ENCODE data around the gene ERP27.

ERP27 gene

GRCh38 chr12:14972816-14973215 is 34.5 kb upstream of the ERP27 start, which contains the start of gene PDE6H:
TSS of gene PDE6H (plus strand) at chr12:14973042. CDS start at chr12:14978013, 4,971 bp downstream.
- POLR2A ChIA-PET: no interaction called here
- DNase-seq (ENCODE audit: extremely low spot score): no peak
- TF ChIP-seq FOXA1 (IDR thresholded peaks at IDR 0.05) (no peak), PKNOX1 (IDR thresholded peaks at IDR 0.05) (no peak), TARDBP (IDR thresholded peaks at IDR 0.05) (no peak), LEF1 (IDR thresholded peaks at IDR 0.05; ENCODE audit: borderline replicate concordance) (no peak), L3MBTL2 (conservative IDR thresholded peaks at IDR 0.05) (no peak), HDGF (IDR thresholded peaks at IDR 0.05; ENCODE audit: borderline replicate concordance) (no peak), CTBP1 (IDR thresholded peaks at IDR 0.05; ENCODE audit: borderline replicate concordance) (no peak), SP1 (IDR thresholded peaks at IDR 0.05) (no peak), FOXK2 (IDR thresholded peaks at IDR 0.05) (no peak), SUZ12 (IDR thresholded peaks at IDR 0.05) (no peak), ZNF384 (IDR thresholded peaks at IDR 0.05) (no peak), NFRKB (IDR thresholded peaks at IDR 0.05) (no peak)
- CTCF ChIA-PET: interaction anchor here (0.8 kb wide), 1 partner anchor 23 kb away, joined by 3 read pairs; no protein-coding TSS in a partner anchor

GRCh38 chr12:14970473-14970872 is 32.1 kb upstream of the ERP27 start:
- TF ChIP-seq CTBP1 (IDR thresholded peaks at IDR 0.05; ENCODE audit: borderline replicate concordance): no peak
- TF ChIP-seq FOXA1 (IDR thresholded peaks at IDR 0.05): no peak
- no peak for TF ChIP-seq HDGF (IDR thresholded peaks at IDR 0.05; ENCODE audit: borderline replicate concordance)
- no peak for TF ChIP-seq LEF1 (IDR thresholded peaks at IDR 0.05; ENCODE audit: borderline replicate concordance)
- no peak for TF ChIP-seq TARDBP (IDR thresholded peaks at IDR 0.05)
- TF ChIP-seq SP1 (IDR thresholded peaks at IDR 0.05): no peak
- TF ChIP-seq FOXM1 (IDR thresholded peaks at IDR 0.05; ENCODE audit: borderline replicate concordance): no peak
- TF ChIP-seq L3MBTL2 (conservative IDR thresholded peaks at IDR 0.05): no peak
- no peak for TF ChIP-seq FOXK2 (IDR thresholded peaks at IDR 0.05)
- TF ChIP-seq BHLHE40 (IDR thresholded peaks at IDR 0.05; ENCODE audit: borderline replicate concordance): no peak
- no peak for TF ChIP-seq NFRKB (IDR thresholded peaks at IDR 0.05)
- DNase-seq (ENCODE audit: extremely low spot score): no peak
- POLR2A ChIA-PET: no interaction called here
- CTCF ChIA-PET: no interaction called here

GRCh38 chr12:14968478-14968877 is 30.1 kb upstream of the ERP27 start:
- CTCF ChIA-PET: no interaction called here
- no peak for DNase-seq (ENCODE audit: extremely low spot score)
- POLR2A ChIA-PET: no interaction called here
- TF ChIP-seq TARDBP (IDR thresholded peaks at IDR 0.05) (no peak), SP1 (IDR thresholded peaks at IDR 0.05) (no peak), CTBP1 (IDR thresholded peaks at IDR 0.05; ENCODE audit: borderline replicate concordance) (no peak), L3MBTL2 (conservative IDR thresholded peaks at IDR 0.05) (no peak), ARNT (IDR thresholded peaks at IDR 0.05) (no peak), ZNF384 (IDR thresholded peaks at IDR 0.05) (no peak)

- CTCF ChIA-PET: no interaction called here
- TF ChIP-seq FOXA1 (IDR thresholded peaks at IDR 0.05) (no peak), ELF4 (IDR thresholded peaks at IDR 0.05) (no peak), NFRKB (IDR thresholded peaks at IDR 0.05) (no peak), TARDBP (IDR thresholded peaks at IDR 0.05) (no peak), CTBP1 (IDR thresholded peaks at IDR 0.05; ENCODE audit: borderline replicate concordance) (no peak), ARNT (IDR thresholded peaks at IDR 0.05) (no peak), ZNF384 (IDR thresholded peaks at IDR 0.05) (no peak), FOXK2 (IDR thresholded peaks at IDR 0.05) (no peak), HDGF (IDR thresholded peaks at IDR 0.05; ENCODE audit: borderline replicate concordance) (no peak), PKNOX1 (IDR thresholded peaks at IDR 0.05) (no peak), FOXM1 (IDR thresholded peaks at IDR 0.05; ENCODE audit: borderline replicate concordance) (no peak), BHLHE40 (IDR thresholded peaks at IDR 0.05; ENCODE audit: borderline replicate concordance) (no peak), LEF1 (IDR thresholded peaks at IDR 0.05; ENCODE audit: borderline replicate concordance) (no peak), L3MBTL2 (conservative IDR thresholded peaks at IDR 0.05) (no peak), SUZ12 (IDR thresholded peaks at IDR 0.05) (no peak), SP1 (IDR thresholded peaks at IDR 0.05) (no peak)
- DNase-seq (ENCODE audit: extremely low spot score): no peak
- POLR2A ChIA-PET: no interaction called here
These were observed 26.9 kb upstream of the ERP27 start for GRCh38 chr12:14965221-14965620.

GRCh38 chr12:14964406-14964805 is 26.1 kb upstream of the ERP27 start:
- no peak for DNase-seq (ENCODE audit: extremely low spot score)
- ChIA-PET POLR2A (no interaction called here), CTCF (no interaction called here)
- no peak for TF ChIP-seq BHLHE40 (IDR thresholded peaks at IDR 0.05; ENCODE audit: borderline replicate concordance)
- no peak for TF ChIP-seq TARDBP (IDR thresholded peaks at IDR 0.05)
- TF ChIP-seq FOXA1 (IDR thresholded peaks at IDR 0.05): no peak

GRCh38 chr12:14963520-14963919 is 25.2 kb upstream of the ERP27 start:
- POLR2A ChIA-PET: no interaction called here
- CTCF ChIA-PET: no interaction called here
- DNase-seq (ENCODE audit: extremely low spot score): no peak
- TF ChIP-seq HDGF (IDR thresholded peaks at IDR 0.05; ENCODE audit: borderline replicate concordance) (no peak), FOXK2 (IDR thresholded peaks at IDR 0.05) (no peak), ELF4 (IDR thresholded peaks at IDR 0.05) (no peak), SP1 (IDR thresholded peaks at IDR 0.05) (no peak), ARNT (IDR thresholded peaks at IDR 0.05) (no peak), ZNF384 (IDR thresholded peaks at IDR 0.05) (no peak), FOXM1 (IDR thresholded peaks at IDR 0.05; ENCODE audit: borderline replicate concordance) (no peak), FOXA1 (IDR thresholded peaks at IDR 0.05) (no peak), CTBP1 (IDR thresholded peaks at IDR 0.05; ENCODE audit: borderline replicate concordance) (no peak), L3MBTL2 (conservative IDR thresholded peaks at IDR 0.05) (no peak), TARDBP (IDR thresholded peaks at IDR 0.05) (no peak), BHLHE40 (IDR thresholded peaks at IDR 0.05; ENCODE audit: borderline replicate concordance) (no peak)

GRCh38 chr12:14962797-14963196 is 24.5 kb upstream of the ERP27 start:
- TF ChIP-seq SP1 (IDR thresholded peaks at IDR 0.05) (no peak), NFRKB (IDR thresholded peaks at IDR 0.05) (no peak), L3MBTL2 (conservative IDR thresholded peaks at IDR 0.05) (no peak), ELF4 (IDR thresholded peaks at IDR 0.05) (no peak), LEF1 (IDR thresholded peaks at IDR 0.05; ENCODE audit: borderline replicate concordance) (no peak), ARNT (IDR thresholded peaks at IDR 0.05) (no peak), PKNOX1 (IDR thresholded peaks at IDR 0.05) (no peak), FOXA1 (IDR thresholded peaks at IDR 0.05) (no peak), ZNF384 (IDR thresholded peaks at IDR 0.05) (no peak), BHLHE40 (IDR thresholded peaks at IDR 0.05; ENCODE audit: borderline replicate concordance) (no peak), CTBP1 (IDR thresholded peaks at IDR 0.05; ENCODE audit: borderline replicate concordance) (no peak), FOXK2 (IDR thresholded peaks at IDR 0.05) (no peak), TARDBP (IDR thresholded peaks at IDR 0.05) (no peak), FOXM1 (IDR thresholded peaks at IDR 0.05; ENCODE audit: borderline replicate concordance) (no peak), SUZ12 (IDR thresholded peaks at IDR 0.05) (no peak)
- no peak for DNase-seq (ENCODE audit: extremely low spot score)
- ChIA-PET CTCF (no interaction called here), POLR2A (no interaction called here)
